DND-41 (cell line): ENCODE data around the gene GLT6D1.

Experiments
- EZH2 ChIP-seq: IDR thresholded peaks from 3 replicates; pipeline ENCODE4 v1.6.1; 2012; ENCODE audit warnings: borderline replicate concordance, low read depth, mild to moderate bottlenecking, moderate library complexity, low read length, inconsistent platforms; ENCODE audit not compliant: severe bottlenecking
- TF ChIP-seq, protein P1 (sequence below): IDR thresholded peaks from 2 replicates; pipeline ENCODE4 v1.5.1; 2012; ENCODE audit warnings: borderline replicate concordance, low read length, moderate library complexity, mild to moderate bottlenecking; ENCODE audit not compliant: poor library complexity, severe bottlenecking; ENCODE audit errors: extremely low read depth

GRCh38 chr9:135670721-135671590, 31.6 kb upstream of the GLT6D1 start:
- TF ChIP-seq, protein P1, sequence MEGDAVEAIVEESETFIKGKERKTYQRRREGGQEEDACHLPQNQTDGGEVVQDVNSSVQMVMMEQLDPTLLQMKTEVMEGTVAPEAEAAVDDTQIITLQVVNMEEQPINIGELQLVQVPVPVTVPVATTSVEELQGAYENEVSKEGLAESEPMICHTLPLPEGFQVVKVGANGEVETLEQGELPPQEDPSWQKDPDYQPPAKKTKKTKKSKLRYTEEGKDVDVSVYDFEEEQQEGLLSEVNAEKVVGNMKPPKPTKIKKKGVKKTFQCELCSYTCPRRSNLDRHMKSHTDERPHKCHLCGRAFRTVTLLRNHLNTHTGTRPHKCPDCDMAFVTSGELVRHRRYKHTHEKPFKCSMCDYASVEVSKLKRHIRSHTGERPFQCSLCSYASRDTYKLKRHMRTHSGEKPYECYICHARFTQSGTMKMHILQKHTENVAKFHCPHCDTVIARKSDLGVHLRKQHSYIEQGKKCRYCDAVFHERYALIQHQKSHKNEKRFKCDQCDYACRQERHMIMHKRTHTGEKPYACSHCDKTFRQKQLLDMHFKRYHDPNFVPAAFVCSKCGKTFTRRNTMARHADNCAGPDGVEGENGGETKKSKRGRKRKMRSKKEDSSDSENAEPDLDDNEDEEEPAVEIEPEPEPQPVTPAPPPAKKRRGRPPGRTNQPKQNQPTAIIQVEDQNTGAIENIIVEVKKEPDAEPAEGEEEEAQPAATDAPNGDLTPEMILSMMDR: no peak
- TF ChIP-seq EZH2: no peak
